PC-9 (cell line): ENCODE measurements around the gene COL4A5.

ENCODE experiments used
- CTCF ChIP-seq: fragments of 200-600 bp; sonication (generic); conservative IDR thresholded peaks from 2 replicates; pipeline ENCODE4 v1.6.1; 2017; ENCODE audit warnings: mixed run types, antibody characterized with exemption, mild to moderate bottlenecking, moderate library complexity
- EZH2 ChIP-seq: fragments of 200-600 bp; sonication (generic); IDR thresholded peaks from 2 replicates; pipeline ENCODE4 v1.8.0; 2017; ENCODE audit warnings: antibody characterized with exemption, low read depth

- TF ChIP-seq CTCF: no peak
- TF ChIP-seq EZH2: no peak
Observed at GRCh38 chrX:108511721-108512120, 72.1 kb downstream of the COL4A5 start.
